GM12875 (cell line): ENCODE results near the gene GALNT16.

Experiments used
- H3K4me3 ChIP-seq: one replicate; pipeline ENCODE4 v1.5.1; 2011; ENCODE audit warnings: low read depth, low read length, control low read depth
- TF ChIP-seq, protein P1 (sequence below): IDR thresholded peaks from 2 replicates; pipeline ENCODE4 v1.5.1; 2011; ENCODE audit warnings: low read depth, mild to moderate bottlenecking, control low read depth, inconsistent platforms, low read length, moderate library complexity, borderline replicate concordance; ENCODE audit not compliant: insufficient read depth

Gene GALNT16

DNA sequence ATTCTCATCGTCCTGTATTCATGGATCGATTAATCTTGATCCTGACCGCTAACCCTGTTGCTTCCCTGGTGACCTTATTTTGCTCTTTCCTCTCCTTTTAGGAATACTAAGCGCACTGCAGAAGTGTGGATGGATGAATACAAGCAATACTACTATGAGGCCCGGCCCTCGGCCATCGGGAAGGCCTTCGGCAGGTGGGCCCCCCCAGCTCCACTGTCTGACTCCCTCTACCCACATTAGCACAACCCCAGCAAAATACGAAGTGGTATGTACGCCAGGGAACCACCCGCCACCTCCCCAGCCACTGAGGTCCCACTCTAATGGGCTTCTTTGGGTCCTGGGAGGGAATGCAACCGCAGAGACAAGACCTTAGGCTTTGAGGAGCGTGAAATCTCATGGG lies 79.5 kb downstream of the GALNT16 start:
- TF ChIP-seq, protein P1, sequence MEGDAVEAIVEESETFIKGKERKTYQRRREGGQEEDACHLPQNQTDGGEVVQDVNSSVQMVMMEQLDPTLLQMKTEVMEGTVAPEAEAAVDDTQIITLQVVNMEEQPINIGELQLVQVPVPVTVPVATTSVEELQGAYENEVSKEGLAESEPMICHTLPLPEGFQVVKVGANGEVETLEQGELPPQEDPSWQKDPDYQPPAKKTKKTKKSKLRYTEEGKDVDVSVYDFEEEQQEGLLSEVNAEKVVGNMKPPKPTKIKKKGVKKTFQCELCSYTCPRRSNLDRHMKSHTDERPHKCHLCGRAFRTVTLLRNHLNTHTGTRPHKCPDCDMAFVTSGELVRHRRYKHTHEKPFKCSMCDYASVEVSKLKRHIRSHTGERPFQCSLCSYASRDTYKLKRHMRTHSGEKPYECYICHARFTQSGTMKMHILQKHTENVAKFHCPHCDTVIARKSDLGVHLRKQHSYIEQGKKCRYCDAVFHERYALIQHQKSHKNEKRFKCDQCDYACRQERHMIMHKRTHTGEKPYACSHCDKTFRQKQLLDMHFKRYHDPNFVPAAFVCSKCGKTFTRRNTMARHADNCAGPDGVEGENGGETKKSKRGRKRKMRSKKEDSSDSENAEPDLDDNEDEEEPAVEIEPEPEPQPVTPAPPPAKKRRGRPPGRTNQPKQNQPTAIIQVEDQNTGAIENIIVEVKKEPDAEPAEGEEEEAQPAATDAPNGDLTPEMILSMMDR = no peak
- H3K4me3 ChIP-seq = no peak overlapping the region

GRCh38 chr14:69342928-69343525 lies 83.1 kb downstream of the GALNT16 start:
- H3K4me3 ChIP-seq = no peak overlapping the region
- TF ChIP-seq, protein P1 = no peak

- TF ChIP-seq, protein P1 = no peak
- no peak overlapping the region for H3K4me3 ChIP-seq
Measured at GRCh38 chr14:69344171-69344570, 84.2 kb downstream of the GALNT16 start.

- TF ChIP-seq, protein P1 = no peak
Measured at GRCh38 chr14:69345402-69345801, 85.4 kb downstream of the GALNT16 start.

DNA sequence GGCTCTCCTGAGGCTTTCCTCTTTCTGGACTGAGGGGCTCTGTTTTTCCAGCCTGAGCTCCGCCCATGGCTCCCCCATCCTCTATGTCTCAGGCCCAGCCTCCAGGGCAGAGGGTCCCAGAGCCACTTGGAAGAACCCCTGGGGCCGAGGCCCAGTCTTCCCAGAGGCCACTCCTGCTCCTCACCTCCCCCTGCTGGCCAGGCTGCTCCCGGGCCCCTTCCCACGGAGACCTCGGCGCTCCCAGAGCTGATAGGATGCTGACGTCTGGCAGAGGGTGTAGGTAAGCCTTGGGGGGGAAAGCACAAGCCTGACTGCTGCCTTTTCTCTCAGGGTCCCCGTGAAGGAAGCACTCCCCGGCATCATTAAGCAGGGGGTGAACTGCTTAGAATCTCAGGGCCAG lies 86.8 kb downstream of the GALNT16 start:
- TF ChIP-seq, protein P1 = peak; percentile 68; the same call in 1 of the 2 replicates
- H3K4me3 ChIP-seq = no peak overlapping the region

More at GRCh38 chr14:69345402-69345801, 85.4 kb downstream of the GALNT16 start:
- no peak overlapping the region for H3K4me3 ChIP-seq

DNA sequence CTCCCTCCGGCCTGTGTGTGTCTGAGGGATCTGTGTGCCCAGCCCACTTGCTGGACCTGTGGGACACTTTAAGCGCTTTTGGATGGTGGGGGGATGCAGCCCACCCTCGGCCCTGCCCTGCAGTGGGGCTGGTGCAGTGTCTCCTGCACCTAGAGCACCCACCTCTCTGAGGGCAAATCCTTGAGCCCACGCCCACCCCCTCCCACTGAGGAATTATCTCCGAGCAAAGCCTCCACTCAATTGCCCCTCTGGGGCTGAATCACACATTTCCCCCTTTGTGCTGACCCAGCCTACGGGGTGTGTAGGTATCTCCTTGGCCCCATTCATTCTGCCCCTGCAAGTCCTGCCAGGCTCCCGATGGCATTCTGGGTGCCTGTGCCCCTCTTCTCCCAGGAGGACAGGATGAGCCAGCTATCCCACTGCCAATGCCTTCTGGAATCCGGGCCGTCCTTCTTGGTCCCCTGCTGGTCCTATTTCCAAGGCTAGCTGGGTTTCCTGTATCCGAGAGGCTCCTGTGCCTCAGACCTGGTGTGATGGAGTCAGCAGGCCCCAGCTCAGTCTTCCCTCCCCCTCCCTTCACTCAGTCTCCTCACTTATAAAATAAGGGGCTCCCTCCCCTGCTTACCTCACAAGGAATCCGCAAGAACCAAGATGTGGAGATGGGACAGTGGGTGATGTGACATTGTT lies 89.3 kb downstream of the GALNT16 start:
- no peak overlapping the region for H3K4me3 ChIP-seq
- TF ChIP-seq, protein P1 = no peak

GRCh38 chr14:69350892-69351291 lies 90.9 kb downstream of the GALNT16 start:
- no peak overlapping the region for H3K4me3 ChIP-seq
- TF ChIP-seq, protein P1 = no peak
